ENCODE measurements around the gene BBS9.

BBS9 gene

GRCh38 chr7:33108554-33109004 is 20.8 kb upstream of the BBS9 start:
- no peak for TF ChIP-seq ZFX (IDR thresholded peaks at IDR 0.05; ENCODE audit: borderline replicate concordance)
- TF ChIP-seq CTCF (IDR thresholded peaks at IDR 0.05) = no peak
- H3K27ac ChIP-seq = peak overlapping the region; percentile 55

- TF ChIP-seq ZFX (IDR thresholded peaks at IDR 0.05; ENCODE audit: borderline replicate concordance) = no peak
- TF ChIP-seq CTCF (IDR thresholded peaks at IDR 0.05) = peak; percentile 98
- H3K27ac ChIP-seq = peak within 1 kb of the TSS; percentile 55
These were observed 20.2 kb upstream of the BBS9 start, which contains the start of gene RP9 for GRCh38 chr7:33109005-33109757. RP9 (minus strand) TSS chr7:33109404; CDS start chr7:33109372, 32 bp downstream.

GRCh38 chr7:33109758-33110238 is 19.6 kb upstream of the BBS9 start:
- H3K27ac ChIP-seq = peak overlapping the region; percentile 55
- TF ChIP-seq CTCF (IDR thresholded peaks at IDR 0.05) = peak; percentile 39; the same call in 1 of the 2 replicates
- no peak for TF ChIP-seq ZFX (IDR thresholded peaks at IDR 0.05; ENCODE audit: borderline replicate concordance)

- no peak for TF ChIP-seq ZFX (IDR thresholded peaks at IDR 0.05; ENCODE audit: borderline replicate concordance)
- no peak for TF ChIP-seq CTCF (IDR thresholded peaks at IDR 0.05)
- H3K27ac ChIP-seq = no peak overlapping the region
These were observed 17.8 kb upstream of the BBS9 start for GRCh38 chr7:33111614-33112013.

- TF ChIP-seq CTCF (IDR thresholded peaks at IDR 0.05) (no peak), ZFX (IDR thresholded peaks at IDR 0.05; ENCODE audit: borderline replicate concordance) (no peak)
- no peak overlapping the region for H3K27ac ChIP-seq
These were observed 14.4 kb upstream of the BBS9 start for GRCh38 chr7:33114976-33115375.

GRCh38 chr7:33118383-33118782 is 11.0 kb upstream of the BBS9 start:
- TF ChIP-seq ZFX (IDR thresholded peaks at IDR 0.05; ENCODE audit: borderline replicate concordance) (no peak), CTCF (IDR thresholded peaks at IDR 0.05) (no peak)
- no peak overlapping the region for H3K27ac ChIP-seq

- no peak for TF ChIP-seq CTCF (IDR thresholded peaks at IDR 0.05)
- no peak for TF ChIP-seq ZFX (IDR thresholded peaks at IDR 0.05; ENCODE audit: borderline replicate concordance)
These were observed 2.3 kb upstream of the BBS9 start for GRCh38 chr7:33127085-33127484.

More at GRCh38 chr7:33127085-33127484, 2.3 kb upstream of the BBS9 start:
- H3K27ac ChIP-seq = no peak overlapping the region
